GM18511 (cell line): ENCODE measurements around the gene CYP3A5.
A peak's percentile ranks its signal among the peaks of the same experiment; 100 is the strongest.

Source experiments
- ATAC-seq: cut with Tn5 transposase; IDR thresholded peaks from one replicate; pipeline ENCODE4 v1.9.1; 2021; ENCODE audit warnings: mild to moderate bottlenecking, moderate library complexity; ENCODE audit not compliant: unreplicated experiment

The CYP3A5 gene

DNA sequence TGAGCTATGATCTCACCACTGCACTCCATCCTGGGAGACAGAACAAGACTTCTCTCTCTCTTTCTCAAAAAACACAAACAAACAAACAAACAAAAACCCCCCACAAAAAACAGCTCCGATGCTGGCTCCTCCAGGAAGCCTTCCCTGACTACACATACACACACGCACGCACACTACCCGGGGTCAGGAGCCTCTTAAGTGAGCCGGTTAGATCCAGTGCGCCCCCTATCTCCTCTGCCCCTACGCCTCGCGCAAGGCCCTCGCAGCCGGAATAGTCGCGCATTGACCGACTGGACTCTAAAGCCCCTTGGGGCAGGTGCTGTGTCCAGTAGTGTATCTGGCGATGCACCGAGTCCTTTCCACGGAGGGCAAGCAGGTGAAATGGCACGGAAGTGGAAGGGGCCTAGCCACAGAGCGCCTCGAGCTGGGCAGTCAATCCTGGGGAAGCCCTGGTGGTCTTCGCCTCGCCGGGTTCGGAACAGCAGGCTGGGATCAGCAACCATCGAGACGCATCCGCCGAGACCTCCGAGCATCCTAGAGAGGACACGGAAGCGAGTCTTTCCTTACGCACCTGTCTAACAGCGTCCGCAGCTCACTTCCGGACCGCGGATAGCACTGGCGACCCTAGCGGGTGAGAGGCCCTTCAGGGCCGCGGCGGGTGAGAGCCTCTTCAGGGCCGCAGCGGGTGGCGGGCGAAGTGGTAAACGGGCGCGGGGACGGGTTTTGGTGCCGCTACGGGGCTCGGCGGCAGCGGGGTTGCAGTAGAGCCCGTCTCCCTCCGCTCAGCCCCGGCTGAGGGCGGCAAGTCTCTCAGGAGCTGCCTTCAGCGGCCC lies 63.2 kb downstream of the CYP3A5 start, which contains the start of gene ZSCAN25:
TSS of gene ZSCAN25 (plus strand) at position 588 of the 833 bp plus-strand sequence. CDS start 2,661 bp downstream, outside the sequence.
- ATAC-seq = peak; percentile 95

DNA sequence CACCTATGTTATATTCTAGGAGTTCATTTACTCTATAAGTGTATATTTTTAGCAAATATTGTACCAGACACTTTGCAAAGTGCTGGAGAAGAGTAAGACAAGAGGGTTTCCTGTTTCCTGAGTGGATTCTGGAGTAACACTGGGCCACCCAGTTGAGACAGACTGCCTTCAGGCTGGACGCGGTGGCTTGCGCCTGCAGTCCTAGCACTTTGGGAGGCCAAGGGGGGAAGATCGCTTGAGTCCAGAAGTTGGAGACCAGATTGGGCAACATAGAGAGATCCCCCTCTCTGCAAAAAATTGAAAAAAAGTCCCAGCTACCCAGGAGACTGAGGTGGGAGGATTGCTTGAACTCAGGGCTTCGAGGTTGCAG lies 63.8 kb downstream of the CYP3A5 start:
- no peak for ATAC-seq

DNA sequence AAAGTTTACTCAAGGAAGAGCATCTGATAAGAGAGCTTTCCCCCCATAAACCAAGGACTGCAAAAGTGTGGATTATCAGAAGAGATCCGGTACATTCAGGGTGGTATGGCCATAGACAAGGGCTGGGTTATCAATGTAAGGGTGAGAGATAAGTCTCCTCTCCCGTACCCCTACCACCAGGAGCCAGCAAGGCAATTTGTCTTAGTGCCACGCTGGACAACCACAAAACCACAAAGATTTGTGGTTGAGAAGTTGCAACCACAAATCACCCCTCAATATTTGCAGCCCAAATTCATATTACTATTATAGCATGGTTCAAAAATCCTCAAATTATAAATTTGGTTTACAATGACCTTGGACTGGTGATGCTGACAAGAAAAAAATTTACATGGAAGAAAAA lies 65.3 kb downstream of the CYP3A5 start:
- ATAC-seq = no peak

DNA sequence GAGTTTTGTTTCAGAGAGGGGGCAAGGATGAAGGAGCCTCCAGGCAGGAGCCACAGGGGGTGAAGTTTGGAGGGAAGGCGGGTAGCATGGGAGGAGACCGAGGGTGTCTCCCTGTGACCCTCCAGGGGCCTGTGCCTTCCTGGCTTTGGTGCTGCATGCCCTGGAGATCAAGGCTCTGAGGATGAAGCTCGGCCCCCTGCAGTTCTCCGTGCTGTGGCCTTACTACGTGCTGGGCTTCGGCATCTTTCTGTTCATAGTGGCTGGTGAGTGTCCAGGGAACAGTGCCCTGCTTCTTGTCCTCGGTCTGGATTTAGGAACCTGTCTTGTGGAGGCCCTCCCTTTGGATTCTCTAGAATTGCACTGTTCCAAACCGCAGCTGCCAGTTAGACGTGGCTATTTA lies 72.2 kb downstream of the CYP3A5 start:
- ATAC-seq = no peak

DNA sequence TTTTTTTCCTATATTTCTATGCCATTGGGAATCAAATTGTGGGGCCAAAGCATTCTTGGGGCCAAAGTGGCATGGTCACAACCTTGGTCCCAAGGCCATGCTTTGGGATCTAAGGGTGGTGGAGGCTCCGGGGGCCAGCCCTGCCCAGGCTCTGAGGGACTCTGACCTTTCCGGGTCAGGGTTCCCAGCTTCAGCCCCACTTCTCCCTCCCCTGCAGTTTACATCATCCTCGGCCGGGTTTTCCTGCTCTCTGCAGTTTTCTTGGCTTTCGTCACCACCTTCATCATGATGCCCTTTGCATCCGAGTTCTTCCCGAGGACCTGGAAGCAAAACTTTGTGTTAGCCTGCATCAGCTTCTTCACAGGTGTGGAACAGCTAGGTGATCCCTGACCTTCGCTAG lies 73.3 kb downstream of the CYP3A5 start:
- ATAC-seq = no peak

DNA sequence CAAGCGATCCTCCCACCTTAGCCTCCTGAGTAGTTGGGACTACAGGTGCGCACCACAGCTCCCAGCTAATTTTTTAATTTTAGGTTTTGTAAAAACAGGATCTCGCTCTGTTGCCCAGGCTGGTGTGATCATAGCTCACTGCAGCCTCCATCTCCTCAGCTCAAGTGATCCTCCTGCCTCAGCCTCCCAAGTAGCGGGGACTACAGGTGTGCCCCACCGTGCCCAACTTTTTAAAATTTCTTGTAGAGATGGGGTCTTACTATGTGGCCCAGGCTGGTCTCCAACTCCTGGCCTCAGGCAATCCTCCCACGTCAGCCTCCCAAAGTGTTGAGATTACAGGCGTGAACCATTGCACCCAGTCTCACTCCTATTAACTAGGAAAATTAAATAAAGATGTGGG lies 74.3 kb downstream of the CYP3A5 start:
- no peak for ATAC-seq

DNA sequence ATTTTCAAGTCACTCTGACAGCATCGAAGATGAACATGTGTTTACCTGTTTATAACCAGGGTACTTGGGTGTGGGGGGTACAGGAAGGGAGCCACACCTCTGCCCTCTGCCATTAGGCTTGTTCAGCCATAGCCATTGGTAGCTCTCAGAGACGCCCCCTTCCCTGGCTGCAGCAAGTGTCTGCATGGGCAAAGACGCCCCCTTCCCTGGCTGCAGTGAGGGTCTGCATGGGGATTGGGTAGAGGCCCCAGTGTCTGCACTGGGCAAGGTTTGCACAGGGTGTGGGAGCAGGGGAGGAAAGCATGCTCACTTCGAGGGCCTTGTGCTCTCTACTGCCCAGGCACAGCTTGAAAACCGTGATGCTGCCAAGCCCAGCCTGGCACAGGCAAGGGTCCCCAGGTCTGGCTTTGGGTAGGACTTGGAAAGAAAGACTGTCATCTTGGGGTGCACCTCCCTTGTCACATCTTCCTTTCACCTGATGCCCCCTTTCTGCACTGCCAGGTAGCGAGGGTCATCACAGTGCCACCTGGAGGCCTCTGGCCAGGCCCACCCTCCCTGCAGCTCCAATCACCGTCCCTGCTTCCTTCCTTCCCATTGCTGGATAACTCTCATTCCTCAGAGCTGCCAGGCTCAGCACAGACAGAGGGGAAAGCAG lies 78.0 kb downstream of the CYP3A5 start:
- ATAC-seq = no peak

DNA sequence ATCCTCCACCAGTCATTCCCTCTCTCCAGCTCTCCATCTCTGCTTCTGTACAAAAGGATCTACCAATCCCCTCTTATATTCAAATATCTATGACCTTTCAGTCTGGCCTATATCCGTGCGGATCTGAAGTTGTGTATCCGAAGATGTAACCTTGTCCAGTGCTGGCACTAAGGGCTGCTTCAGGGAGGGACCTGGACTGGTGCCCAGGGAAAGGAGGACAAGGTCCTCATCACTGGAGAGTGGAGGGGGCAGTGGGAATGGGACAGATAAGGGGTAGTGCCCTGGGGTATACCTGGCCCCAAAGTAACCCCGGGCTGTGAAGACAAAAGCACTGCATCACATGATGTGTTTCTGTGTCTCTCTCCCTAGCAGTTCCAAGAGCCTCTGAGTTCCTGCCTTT lies 80.0 kb downstream of the CYP3A5 start:
- no peak for ATAC-seq
